Measurements from ENCODE around the gene ZBTB24. TPM values are rescaled to one million over a fixed set of nuclear protein-coding genes. Genes with fewer than 3 reads are reported as not detected.

ZBTB24 gene
- total and polyA plus RNA-seq, 3 experiments from 2014 or later: 7.5 to 19.9 (median 19.5) TPM

- ChIA-PET CTCF (interaction anchor here (0.9 to 4.3 kb wide), 3 partner anchors 24 to 233 kb away, joined by 3 to 24 read pairs (median 4); partner anchors contain the start of genes AK9, CD164 and FIG4), POLR2A (interaction anchor here (0.6 to 4.1 kb wide), 2 partner anchors 24 to 363 kb away, joined by 3 to 20 read pairs; partner anchors contain the start of genes CEP57L1, SESN1 and ZBTB24)
- peak overlapping the region in 7 of 8 donors; percentile 50 to 96 (median 87) for H3K27ac Mint-ChIP-seq
- Histone ChIP-seq H3K27me3 (ENCODE audit: insufficient read depth, low read length, poor library complexity, severe bottlenecking) (no peaks in the 10 kb centered on the region), H3K27ac (ENCODE audit: low read depth, low read length) (no peak overlapping the region), H3K36me3 (ENCODE audit: insufficient read depth, low read length) (peaks cover 4% of the 10 kb centered on the region), H3K4me3 (ENCODE audit: low read length) (no peak overlapping the region), H3K9me3 (ENCODE audit: low read length) (no peaks in the 10 kb centered on the region), H3K4me1 (ENCODE audit: insufficient read depth, low read length) (peaks cover 52% of the 10 kb centered on the region)
- peaks cover 48 to 63% (median 60%) of the 10 kb centered on the region in 3 donors for H3K4me1 Mint-ChIP-seq
- no peak for DNase-seq
- H3K9me3 Mint-ChIP-seq: no peaks in the 10 kb centered on the region
- peaks cover 12 to 22% (median 14%) of the 10 kb centered on the region in 3 donors for H3K36me3 Mint-ChIP-seq
- peak overlapping the region in 6 of 7 donors; percentile 8 to 82 (median 40) for H3K4me3 Mint-ChIP-seq
- no peaks in the 10 kb centered on the region for H3K27me3 Mint-ChIP-seq
Observed at GRCh38 chr6:109457562-109457996, 25.4 kb downstream of the ZBTB24 start.

- ChIA-PET POLR2A (interaction anchor here (1.1 to 4.1 kb wide), 4 partner anchors 15 to 237 kb away, joined by 6 to 45 read pairs (median 20); partner anchors contain the start of genes CD164, PPIL6, SMPD2 and ZBTB24), CTCF (interaction anchor here (1.0 to 4.3 kb wide), 5 partner anchors 9 to 234 kb away, joined by 4 to 40 read pairs (median 9); partner anchors contain the start of genes AK9, CD164, FIG4 and PPIL6)
- Mint-ChIP-seq H3K9me3 (no peaks in the 10 kb centered on the region), H3K36me3 (peaks cover 6 to 22% (median 7%) of the 10 kb centered on the region in 3 donors), H3K27me3 (peaks cover 0 to under 1% of the 10 kb centered on the region in 2 donors), H3K4me3 (peak overlapping the region; percentile 16 to 87 (median 78)), H3K27ac (peak overlapping the region; percentile 50 to 96 (median 87)), H3K4me1 (peaks cover 48 to 62% (median 57%) of the 10 kb centered on the region in 3 donors)
- Histone ChIP-seq H3K4me1 (ENCODE audit: insufficient read depth, low read length) (peaks cover 52% of the 10 kb centered on the region), H3K27ac (ENCODE audit: low read depth, low read length) (peak overlapping the region; percentile 39), H3K4me3 (ENCODE audit: low read length) (no peak overlapping the region), H3K27me3 (ENCODE audit: insufficient read depth, low read length, poor library complexity, severe bottlenecking) (no peaks in the 10 kb centered on the region), H3K9me3 (ENCODE audit: low read length) (no peaks in the 10 kb centered on the region), H3K36me3 (ENCODE audit: insufficient read depth, low read length) (peaks cover 2% of the 10 kb centered on the region)
- no peak for DNase-seq
Observed at GRCh38 chr6:109456710-109457561, 26.1 kb downstream of the ZBTB24 start.

- H3K4me3 Mint-ChIP-seq: peak overlapping the region; percentile 64 to 99 (median 95)
- H3K9me3 ChIP-seq (ENCODE audit: low read length): no peaks in the 10 kb centered on the region
- no peak for DNase-seq
- peaks cover 48 to 64% (median 54%) of the 10 kb centered on the region in 3 donors for H3K4me1 Mint-ChIP-seq
- ChIA-PET CTCF (interaction anchor here (1.1 to 4.3 kb wide), 8 partner anchors 9 to 73 kb away, joined by 3 to 40 read pairs (median 6); partner anchors contain the start of genes CD164, PPIL6 and SMPD2), POLR2A (interaction anchor here (1.1 to 4.1 kb wide), 4 partner anchors 14 to 237 kb away, joined by 6 to 45 read pairs (median 20); partner anchors contain the start of genes CD164, PPIL6, SMPD2 and ZBTB24)
- H3K4me3 ChIP-seq (ENCODE audit: low read length): peak overlapping the region; percentile 64
- H3K27me3 Mint-ChIP-seq: peaks cover 0 to 1% of the 10 kb centered on the region in 2 donors
- H3K9me3 Mint-ChIP-seq: no peaks in the 10 kb centered on the region
- no peaks in the 10 kb centered on the region for H3K27me3 ChIP-seq (ENCODE audit: insufficient read depth, low read length, poor library complexity, severe bottlenecking)
- H3K36me3 ChIP-seq (ENCODE audit: insufficient read depth, low read length): no peaks in the 10 kb centered on the region
- H3K36me3 Mint-ChIP-seq: peaks cover 2 to 22% (median 3%) of the 10 kb centered on the region in 3 donors
- H3K27ac ChIP-seq (ENCODE audit: low read depth, low read length): peak overlapping the region; percentile 39
- peak overlapping the region in 7 of 8 donors; percentile 63 to 95 (median 87) for H3K27ac Mint-ChIP-seq
- H3K4me1 ChIP-seq (ENCODE audit: insufficient read depth, low read length): peaks cover 52% of the 10 kb centered on the region
Observed at GRCh38 chr6:109456111-109456583, 26.9 kb downstream of the ZBTB24 start.

GRCh38 chr6:109455437-109456110, 27.4 kb downstream of the ZBTB24 start, which contains the start of gene MICAL1:
TSS of gene MICAL1 (minus strand) at chr6:109455772. CDS start at chr6:109454196, 1,576 bp downstream.
- Histone ChIP-seq H3K9me3 (ENCODE audit: low read length) (no peaks in the 10 kb centered on the region), H3K4me1 (ENCODE audit: insufficient read depth, low read length) (peaks cover 56% of the 10 kb centered on the region), H3K27ac (ENCODE audit: low read depth, low read length) (peak within 1 kb of the TSS; percentile 94), H3K36me3 (ENCODE audit: insufficient read depth, low read length) (no peaks in the 10 kb centered on the region), H3K4me3 (ENCODE audit: low read length) (peak within 1 kb of the TSS; percentile 91), H3K27me3 (ENCODE audit: insufficient read depth, low read length, poor library complexity, severe bottlenecking) (no peaks in the 10 kb centered on the region)
- POLR2A ChIA-PET: interaction anchor here (1.1 to 4.1 kb wide), 4 partner anchors 14 to 238 kb away, joined by 6 to 45 read pairs (median 20); partner anchors contain the start of genes CD164, PPIL6, SMPD2 and ZBTB24
- peak; percentile 71 to 88 (median 79) for DNase-seq
- peak within 1 kb of the TSS; percentile 88 to 100 (median 98) for H3K27ac Mint-ChIP-seq
- peaks cover 0 to 22% (median 0%) of the 10 kb centered on the region in 3 donors for H3K36me3 Mint-ChIP-seq
- no peaks in the 10 kb centered on the region for H3K9me3 Mint-ChIP-seq
- H3K27me3 Mint-ChIP-seq: peaks cover 0 to 1% of the 10 kb centered on the region in 2 donors
- H3K4me1 Mint-ChIP-seq: peaks cover 52 to 68% (median 58%) of the 10 kb centered on the region in 3 donors
- H3K4me3 Mint-ChIP-seq: peak within 1 kb of the TSS; percentile 90 to 99 (median 97)
- CTCF ChIA-PET: interaction anchor here (1.1 to 4.3 kb wide), 8 partner anchors 8 to 72 kb away, joined by 3 to 40 read pairs (median 6); partner anchors contain the start of genes CD164, PPIL6 and SMPD2

- peaks cover 60 to 73% (median 62%) of the 10 kb centered on the region in 3 donors for H3K4me1 Mint-ChIP-seq
- H3K27me3 Mint-ChIP-seq: peaks cover 0 to 1% of the 10 kb centered on the region in 2 donors
- no peaks in the 10 kb centered on the region for H3K9me3 Mint-ChIP-seq
- peak overlapping the region; percentile 88 to 100 (median 98) for H3K27ac Mint-ChIP-seq
- no peaks in the 10 kb centered on the region for H3K36me3 ChIP-seq (ENCODE audit: insufficient read depth, low read length)
- H3K36me3 Mint-ChIP-seq: peaks cover 0 to 21% (median 0%) of the 10 kb centered on the region in 3 donors
- ChIA-PET CTCF (interaction anchor here (0.8 to 4.3 kb wide), 5 partner anchors 10 to 71 kb away, joined by 3 to 40 read pairs (median 8); partner anchors contain the start of genes CD164, PPIL6 and SMPD2), POLR2A (interaction anchor here (0.9 to 4.1 kb wide), 4 partner anchors 13 to 360 kb away, joined by 3 to 45 read pairs (median 20); partner anchors contain the start of genes CD164, PPIL6, SESN1 and SMPD2)
- peak overlapping the region; percentile 91 for H3K4me3 ChIP-seq (ENCODE audit: low read length)
- peak; percentile 64 to 90 (median 86) for DNase-seq
- peak overlapping the region; percentile 90 to 99 (median 97) for H3K4me3 Mint-ChIP-seq
- peak overlapping the region; percentile 94 for H3K27ac ChIP-seq (ENCODE audit: low read depth, low read length)
- H3K4me1 ChIP-seq (ENCODE audit: insufficient read depth, low read length): peaks cover 64% of the 10 kb centered on the region
- no peaks in the 10 kb centered on the region for H3K9me3 ChIP-seq (ENCODE audit: low read length)
- H3K27me3 ChIP-seq (ENCODE audit: insufficient read depth, low read length, poor library complexity, severe bottlenecking): no peaks in the 10 kb centered on the region
Observed at GRCh38 chr6:109454496-109455436, 28.3 kb downstream of the ZBTB24 start.

GRCh38 chr6:109453594-109454495, 29.2 kb downstream of the ZBTB24 start:
- no peaks in the 10 kb centered on the region for H3K36me3 ChIP-seq (ENCODE audit: insufficient read depth, low read length)
- H3K4me1 Mint-ChIP-seq: peaks cover 56 to 73% (median 57%) of the 10 kb centered on the region in 3 donors
- peak overlapping the region; percentile 91 for H3K4me3 ChIP-seq (ENCODE audit: low read length)
- peak overlapping the region; percentile 94 for H3K27ac ChIP-seq (ENCODE audit: low read depth, low read length)
- H3K27me3 Mint-ChIP-seq: peaks cover 0 to 1% of the 10 kb centered on the region in 2 donors
- H3K9me3 Mint-ChIP-seq: no peaks in the 10 kb centered on the region
- peak overlapping the region; percentile 88 to 100 (median 98) for H3K27ac Mint-ChIP-seq
- DNase-seq: no peak
- ChIA-PET POLR2A (interaction anchor here (0.9 to 4.1 kb wide), 5 partner anchors 9 to 359 kb away, joined by 3 to 45 read pairs (median 20); partner anchors contain the start of genes CD164, PPIL6, SESN1 and SMPD2), CTCF (interaction anchor here (0.8 to 4.3 kb wide), 4 partner anchors 9 to 70 kb away, joined by 3 to 40 read pairs (median 16); partner anchors contain the start of genes CD164, PPIL6 and SMPD2)
- peak overlapping the region; percentile 90 to 99 (median 97) for H3K4me3 Mint-ChIP-seq
- H3K27me3 ChIP-seq (ENCODE audit: insufficient read depth, low read length, poor library complexity, severe bottlenecking): no peaks in the 10 kb centered on the region
- H3K9me3 ChIP-seq (ENCODE audit: low read length): no peaks in the 10 kb centered on the region
- H3K36me3 Mint-ChIP-seq: peaks cover 0 to 21% (median 0%) of the 10 kb centered on the region in 3 donors
- peaks cover 66% of the 10 kb centered on the region for H3K4me1 ChIP-seq (ENCODE audit: insufficient read depth, low read length)
